Esophagus muscularis mucosa (tissue), 3 donors: ENCODE results near the gene RAB7B.

Source experiments
- CTCF ChIP-seq, 3 experiments: fragments of 200-600 bp in 2 of 3; fragments of 450-650 bp in 1 of 3; sonication (generic) in 2 of 3; IDR thresholded peaks; one replicate each; pipeline ENCODE4 v1.5.1; 2017 to 2019; ENCODE audit warnings: antibody characterized with exemption in 3 of 3, mild to moderate bottlenecking in 2 of 3, moderate library complexity in 1 of 3
- POLR2A ChIP-seq: fragments of 450-650 bp; IDR thresholded peaks from one replicate; pipeline ENCODE4 v1.6.1; 2017; ENCODE audit warnings: antibody characterized with exemption, moderate library complexity, mild to moderate bottlenecking, low read depth
- POLR2AphosphoS5 ChIP-seq, 2 donors: sonication (generic); formaldehyde crosslinking; IDR thresholded peaks; one replicate each; pipeline ENCODE4 v1.6.1; 2017; ENCODE audit warnings: antibody characterized with exemption in 2 of 2

GRCh38 chr1:206039046-206039973 is 36.1 kb upstream of the RAB7B start:
- no peak for TF ChIP-seq CTCF (IDR thresholded peaks at IDR 0.05)
- TF ChIP-seq POLR2A, result no peak
- TF ChIP-seq POLR2AphosphoS5 (IDR thresholded peaks at IDR 0.05), result no peak
